Measurements from ENCODE around the gene PRPF19.

GRCh38 chr11:60851327-60852104 lies 54.9 kb downstream of the PRPF19 start:
- TF ChIP-seq POLR2AphosphoS5 (IDR thresholded peaks at IDR 0.05) = no peak
- TF ChIP-seq EZH2 (IDR thresholded peaks at IDR 0.05; ENCODE audit: borderline replicate concordance, insufficient read depth, low read length, poor library complexity, severe bottlenecking) = no peak
- TF ChIP-seq SMC3 (conservative IDR thresholded peaks at IDR 0.05; ENCODE audit: poor library complexity) = no peak
- TF ChIP-seq RAD21 (conservative IDR thresholded peaks at IDR 0.05) = no peak
- no peak for TF ChIP-seq CTCF (IDR thresholded peaks at IDR 0.05; ENCODE audit: poor library complexity, severe bottlenecking)
- TF ChIP-seq, protein P1, sequence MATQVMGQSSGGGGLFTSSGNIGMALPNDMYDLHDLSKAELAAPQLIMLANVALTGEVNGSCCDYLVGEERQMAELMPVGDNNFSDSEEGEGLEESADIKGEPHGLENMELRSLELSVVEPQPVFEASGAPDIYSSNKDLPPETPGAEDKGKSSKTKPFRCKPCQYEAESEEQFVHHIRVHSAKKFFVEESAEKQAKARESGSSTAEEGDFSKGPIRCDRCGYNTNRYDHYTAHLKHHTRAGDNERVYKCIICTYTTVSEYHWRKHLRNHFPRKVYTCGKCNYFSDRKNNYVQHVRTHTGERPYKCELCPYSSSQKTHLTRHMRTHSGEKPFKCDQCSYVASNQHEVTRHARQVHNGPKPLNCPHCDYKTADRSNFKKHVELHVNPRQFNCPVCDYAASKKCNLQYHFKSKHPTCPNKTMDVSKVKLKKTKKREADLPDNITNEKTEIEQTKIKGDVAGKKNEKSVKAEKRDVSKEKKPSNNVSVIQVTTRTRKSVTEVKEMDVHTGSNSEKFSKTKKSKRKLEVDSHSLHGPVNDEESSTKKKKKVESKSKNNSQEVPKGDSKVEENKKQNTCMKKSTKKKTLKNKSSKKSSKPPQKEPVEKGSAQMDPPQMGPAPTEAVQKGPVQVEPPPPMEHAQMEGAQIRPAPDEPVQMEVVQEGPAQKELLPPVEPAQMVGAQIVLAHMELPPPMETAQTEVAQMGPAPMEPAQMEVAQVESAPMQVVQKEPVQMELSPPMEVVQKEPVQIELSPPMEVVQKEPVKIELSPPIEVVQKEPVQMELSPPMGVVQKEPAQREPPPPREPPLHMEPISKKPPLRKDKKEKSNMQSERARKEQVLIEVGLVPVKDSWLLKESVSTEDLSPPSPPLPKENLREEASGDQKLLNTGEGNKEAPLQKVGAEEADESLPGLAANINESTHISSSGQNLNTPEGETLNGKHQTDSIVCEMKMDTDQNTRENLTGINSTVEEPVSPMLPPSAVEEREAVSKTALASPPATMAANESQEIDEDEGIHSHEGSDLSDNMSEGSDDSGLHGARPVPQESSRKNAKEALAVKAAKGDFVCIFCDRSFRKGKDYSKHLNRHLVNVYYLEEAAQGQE (IDR thresholded peaks at IDR 0.05; ENCODE audit: borderline replicate concordance) = no peak
- no peak for TF ChIP-seq MXI1 (conservative IDR thresholded peaks at IDR 0.05; ENCODE audit: poor library complexity, severe bottlenecking)

All from neural cell (in vitro differentiated cells).